Measurements from ENCODE around the gene TSGA10IP.

GRCh38 chr11:66002648-66003225 lies 57.5 kb downstream of the TSGA10IP start:
- TF ChIP-seq TAF1 (IDR thresholded peaks at IDR 0.05; ENCODE audit: low read depth, low read length): no peak
- TF ChIP-seq POLR2AphosphoS5 (IDR thresholded peaks at IDR 0.05; ENCODE audit: low read depth, low read length): no peak
- TF ChIP-seq POLR2A (IDR thresholded peaks at IDR 0.05; ENCODE audit: low read depth, low read length): no peak; the same call in 1 of the 2 replicates

Measured in GM12891 (cell line).